ENCODE results near the gene SH3PXD2B. TPM values are rescaled to one million over a fixed set of nuclear protein-coding genes. Genes with fewer than 3 reads are reported as not detected.
"Not testable (repeated sequence)": the region's sequence is repeated elsewhere in the genome, so short reads cannot be mapped to it uniquely, and the experiment has no call there.

Gene SH3PXD2B
- polyA plus RNA-seq, 3 donors from 2014 or later, result not detected

- no peaks in the 10 kb centered on the region for H3K36me3 Mint-ChIP-seq
- H3K4me3 Mint-ChIP-seq, result no peak overlapping the region
- DNase-seq, result no peak
- peaks cover 3 to 10% (median 3%) of the 10 kb centered on the region in 3 donors for H3K27me3 Mint-ChIP-seq (ENCODE audit: low read depth in 3 of 3)
- no peaks in the 10 kb centered on the region for H3K4me1 Mint-ChIP-seq
- no peak overlapping the region for H3K27ac Mint-ChIP-seq
- H3K9me3 Mint-ChIP-seq, result no peaks in the 10 kb centered on the region
Observed at GRCh38 chr5:172418862-172419814, 35.2 kb downstream of the SH3PXD2B start.

- no peak overlapping the region for H3K27ac Mint-ChIP-seq
- no peaks in the 10 kb centered on the region for H3K36me3 Mint-ChIP-seq
- H3K4me3 Mint-ChIP-seq, result no peak overlapping the region
- no peaks in the 10 kb centered on the region for H3K9me3 Mint-ChIP-seq
- peaks cover 3 to 12% (median 3%) of the 10 kb centered on the region in 3 donors for H3K27me3 Mint-ChIP-seq (ENCODE audit: low read depth in 3 of 3)
- no peaks in the 10 kb centered on the region for H3K4me1 Mint-ChIP-seq
- DNase-seq, result no peak
Observed at GRCh38 chr5:172417983-172418630, 36.2 kb downstream of the SH3PXD2B start.

- Mint-ChIP-seq H3K27ac (no peak overlapping the region), H3K36me3 (no peaks in the 10 kb centered on the region), H3K4me1 (no peaks in the 10 kb centered on the region), H3K9me3 (no peaks in the 10 kb centered on the region), H3K4me3 (no peak overlapping the region), H3K27me3 (ENCODE audit: low read depth in 3 of 3) (peaks cover 3 to 12% (median 3%) of the 10 kb centered on the region in 3 donors)
- no peak for DNase-seq
Observed at GRCh38 chr5:172417130-172417841, 37.0 kb downstream of the SH3PXD2B start.

GRCh38 chr5:172415362-172416275 lies 38.7 kb downstream of the SH3PXD2B start:
- no peak overlapping the region for H3K27ac Mint-ChIP-seq
- no peaks in the 10 kb centered on the region for H3K36me3 Mint-ChIP-seq
- no peaks in the 10 kb centered on the region for H3K4me1 Mint-ChIP-seq
- DNase-seq, result no peak
- H3K9me3 Mint-ChIP-seq, result no peaks in the 10 kb centered on the region
- peaks cover 3 to 6% (median 3%) of the 10 kb centered on the region in 3 donors for H3K27me3 Mint-ChIP-seq (ENCODE audit: low read depth in 3 of 3)
- no peak overlapping the region for H3K4me3 Mint-ChIP-seq

- no peak for DNase-seq
Observed at GRCh38 chr5:172414531-172415361, 39.6 kb downstream of the SH3PXD2B start.

GRCh38 chr5:172413601-172414171 lies 40.6 kb downstream of the SH3PXD2B start:
- Mint-ChIP-seq H3K9me3 (peaks cover 0 to 1% (median 0%) of the 10 kb centered on the region in 6 donors), H3K4me3 (no peak overlapping the region), H3K36me3 (no peaks in the 10 kb centered on the region), H3K27ac (no peak overlapping the region), H3K27me3 (ENCODE audit: low read depth in 3 of 3) (peaks cover 3 to 14% (median 3%) of the 10 kb centered on the region in 3 donors), H3K4me1 (no peaks in the 10 kb centered on the region)
- DNase-seq, result no peak

More at GRCh38 chr5:172414531-172415361, 39.6 kb downstream of the SH3PXD2B start:
- Mint-ChIP-seq H3K27me3 (ENCODE audit: low read depth in 3 of 3) (peaks cover 3 to 9% (median 3%) of the 10 kb centered on the region in 3 donors), H3K4me1 (no peaks in the 10 kb centered on the region), H3K36me3 (no peaks in the 10 kb centered on the region), H3K9me3 (peaks cover 0 to 1% (median 0%) of the 10 kb centered on the region in 6 donors), H3K27ac (no peak overlapping the region), H3K4me3 (no peak overlapping the region)

GRCh38 chr5:172412724-172413286 lies 41.5 kb downstream of the SH3PXD2B start:
- peaks cover 0 to 1% (median 0%) of the 10 kb centered on the region in 6 donors for H3K9me3 Mint-ChIP-seq
- DNase-seq, result no peak
- no peak overlapping the region for H3K4me3 Mint-ChIP-seq
- no peaks in the 10 kb centered on the region for H3K36me3 Mint-ChIP-seq
- no peaks in the 10 kb centered on the region for H3K4me1 Mint-ChIP-seq
- H3K27ac Mint-ChIP-seq, result no peak overlapping the region
- peaks cover 1 to 13% (median 3%) of the 10 kb centered on the region in 3 donors for H3K27me3 Mint-ChIP-seq (ENCODE audit: low read depth in 3 of 3)

GRCh38 chr5:172411484-172412072 lies 42.7 kb downstream of the SH3PXD2B start:
- peaks cover 0 to 1% (median 0%) of the 10 kb centered on the region in 6 donors for H3K9me3 Mint-ChIP-seq
- no peaks in the 10 kb centered on the region for H3K36me3 Mint-ChIP-seq
- no peak overlapping the region for H3K4me3 Mint-ChIP-seq
- no peaks in the 10 kb centered on the region for H3K4me1 Mint-ChIP-seq
- DNase-seq, result no peak
- peaks cover 0 to 10% (median 0%) of the 10 kb centered on the region in 3 donors for H3K27me3 Mint-ChIP-seq (ENCODE audit: low read depth in 3 of 3)
- H3K27ac Mint-ChIP-seq, result no peak overlapping the region

GRCh38 chr5:172410662-172411483 lies 43.5 kb downstream of the SH3PXD2B start:
- Mint-ChIP-seq H3K27ac (no peak overlapping the region), H3K27me3 (ENCODE audit: low read depth in 3 of 3) (peaks cover 0 to 14% (median 0%) of the 10 kb centered on the region in 3 donors), H3K9me3 (peaks cover 0 to 1% (median 0%) of the 10 kb centered on the region in 6 donors), H3K4me1 (no peaks in the 10 kb centered on the region), H3K4me3 (no peak overlapping the region), H3K36me3 (no peaks in the 10 kb centered on the region)
- DNase-seq, result no peak

- peaks cover 0 to 1% (median 0%) of the 10 kb centered on the region in 6 donors for H3K9me3 Mint-ChIP-seq
- peaks cover 0 to 16% (median 0%) of the 10 kb centered on the region in 3 donors for H3K27me3 Mint-ChIP-seq (ENCODE audit: low read depth in 3 of 3)
- no peak for DNase-seq
- H3K27ac Mint-ChIP-seq, result no peak overlapping the region
- H3K4me1 Mint-ChIP-seq, result no peaks in the 10 kb centered on the region
- no peak overlapping the region for H3K4me3 Mint-ChIP-seq
- no peaks in the 10 kb centered on the region for H3K36me3 Mint-ChIP-seq
Observed at GRCh38 chr5:172410160-172410559, 44.2 kb downstream of the SH3PXD2B start.

GRCh38 chr5:172409477-172409876 lies 44.8 kb downstream of the SH3PXD2B start:
- H3K27ac Mint-ChIP-seq, H3K36me3 Mint-ChIP-seq, H3K4me3 Mint-ChIP-seq, DNase-seq, H3K4me1 Mint-ChIP-seq, H3K9me3 Mint-ChIP-seq: not testable (repeated sequence)
- H3K27me3 Mint-ChIP-seq (ENCODE audit: low read depth in 3 of 3), result peaks cover 0 to 16% (median 0%) of the 10 kb centered on the region in 3 donors
